ENCODE data around the gene ANKMY1. TPM values are rescaled to one million over a fixed set of nuclear protein-coding genes. Genes with fewer than 3 reads are reported as not detected.

ANKMY1 gene
- total RNA-seq, 4 donors from 2014 or later = 13.3 to 40.8 (median 22.0) TPM

DNA sequence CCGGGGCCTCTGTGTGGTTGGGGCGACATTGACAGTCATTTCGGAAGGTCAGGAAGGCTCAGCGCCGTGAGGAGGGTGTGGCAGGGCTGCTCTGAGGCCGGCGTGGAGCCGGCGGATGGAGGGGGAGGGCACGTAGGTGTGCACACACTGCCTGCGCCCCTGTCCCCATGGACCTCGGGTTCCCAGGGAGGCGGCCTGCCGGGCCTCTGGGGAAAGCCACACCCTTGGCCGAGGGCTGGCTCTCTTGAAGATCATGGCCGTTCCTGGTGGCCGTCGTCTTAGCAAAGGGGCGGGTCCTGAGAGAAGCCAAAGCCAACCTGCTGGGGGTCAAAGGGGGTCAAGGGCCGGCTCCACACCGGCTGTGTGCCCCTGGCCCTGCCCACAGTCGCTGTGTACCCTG is 110.5 kb downstream of the ANKMY1 start:
- no peak overlapping the region for H3K4me3 ChIP-seq
- H3K27ac ChIP-seq = no peak overlapping the region
- DNase-seq = no peak
- TF ChIP-seq POLR2A (IDR thresholded peaks at IDR 0.05) = no peak
- TF ChIP-seq, protein P1, sequence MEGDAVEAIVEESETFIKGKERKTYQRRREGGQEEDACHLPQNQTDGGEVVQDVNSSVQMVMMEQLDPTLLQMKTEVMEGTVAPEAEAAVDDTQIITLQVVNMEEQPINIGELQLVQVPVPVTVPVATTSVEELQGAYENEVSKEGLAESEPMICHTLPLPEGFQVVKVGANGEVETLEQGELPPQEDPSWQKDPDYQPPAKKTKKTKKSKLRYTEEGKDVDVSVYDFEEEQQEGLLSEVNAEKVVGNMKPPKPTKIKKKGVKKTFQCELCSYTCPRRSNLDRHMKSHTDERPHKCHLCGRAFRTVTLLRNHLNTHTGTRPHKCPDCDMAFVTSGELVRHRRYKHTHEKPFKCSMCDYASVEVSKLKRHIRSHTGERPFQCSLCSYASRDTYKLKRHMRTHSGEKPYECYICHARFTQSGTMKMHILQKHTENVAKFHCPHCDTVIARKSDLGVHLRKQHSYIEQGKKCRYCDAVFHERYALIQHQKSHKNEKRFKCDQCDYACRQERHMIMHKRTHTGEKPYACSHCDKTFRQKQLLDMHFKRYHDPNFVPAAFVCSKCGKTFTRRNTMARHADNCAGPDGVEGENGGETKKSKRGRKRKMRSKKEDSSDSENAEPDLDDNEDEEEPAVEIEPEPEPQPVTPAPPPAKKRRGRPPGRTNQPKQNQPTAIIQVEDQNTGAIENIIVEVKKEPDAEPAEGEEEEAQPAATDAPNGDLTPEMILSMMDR (IDR thresholded peaks at IDR 0.05) = no peak
- H3K36me3 ChIP-seq = no peaks in the 10 kb centered on the region
- intact Hi-C loops (cut with DNase I; ENCODE audit: low total_unique reads) = no loop called here
- H3K27me3 ChIP-seq = no peaks in the 10 kb centered on the region
- no peaks in the 10 kb centered on the region for H3K9me3 ChIP-seq
- peaks cover 0 to 8% of the 10 kb centered on the region in 2 donors for H3K4me1 ChIP-seq

DNA sequence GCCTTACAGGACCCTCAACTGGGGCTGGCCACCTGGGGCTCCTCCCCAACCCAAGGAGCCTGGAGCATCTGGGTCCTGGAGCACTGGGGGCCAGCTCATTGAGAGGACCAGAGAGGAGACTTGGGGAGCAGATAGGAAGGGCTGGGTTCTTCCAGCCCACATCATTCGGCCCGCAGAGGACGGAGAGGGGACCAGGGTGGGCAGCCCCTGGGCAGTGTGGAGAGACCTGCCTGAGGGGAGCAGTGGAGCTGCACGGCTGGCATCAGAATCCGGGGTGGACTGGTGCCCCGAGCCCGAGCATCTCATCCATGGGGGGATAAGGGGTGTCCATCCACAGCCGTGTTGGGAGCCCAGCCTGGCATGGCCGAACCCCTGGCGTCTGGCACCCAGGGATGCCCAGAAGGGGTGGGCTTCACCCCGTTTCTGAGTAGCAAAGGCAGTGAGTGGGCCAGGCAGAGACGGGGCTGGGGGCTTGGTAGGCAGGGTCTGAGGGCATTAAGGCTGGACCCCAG is 111.1 kb downstream of the ANKMY1 start:
- TF ChIP-seq, protein P1 (IDR thresholded peaks at IDR 0.05) = no peak
- TF ChIP-seq POLR2A (IDR thresholded peaks at IDR 0.05) = no peak
- Histone ChIP-seq H3K4me3 (no peak overlapping the region), H3K36me3 (no peaks in the 10 kb centered on the region), H3K4me1 (peaks cover 0 to 2% of the 10 kb centered on the region in 2 donors), H3K27me3 (no peaks in the 10 kb centered on the region), H3K27ac (no peak overlapping the region), H3K9me3 (no peaks in the 10 kb centered on the region)
- DNase-seq = no peak
- intact Hi-C loops (cut with DNase I; ENCODE audit: low total_unique reads) = no loop called here

DNA sequence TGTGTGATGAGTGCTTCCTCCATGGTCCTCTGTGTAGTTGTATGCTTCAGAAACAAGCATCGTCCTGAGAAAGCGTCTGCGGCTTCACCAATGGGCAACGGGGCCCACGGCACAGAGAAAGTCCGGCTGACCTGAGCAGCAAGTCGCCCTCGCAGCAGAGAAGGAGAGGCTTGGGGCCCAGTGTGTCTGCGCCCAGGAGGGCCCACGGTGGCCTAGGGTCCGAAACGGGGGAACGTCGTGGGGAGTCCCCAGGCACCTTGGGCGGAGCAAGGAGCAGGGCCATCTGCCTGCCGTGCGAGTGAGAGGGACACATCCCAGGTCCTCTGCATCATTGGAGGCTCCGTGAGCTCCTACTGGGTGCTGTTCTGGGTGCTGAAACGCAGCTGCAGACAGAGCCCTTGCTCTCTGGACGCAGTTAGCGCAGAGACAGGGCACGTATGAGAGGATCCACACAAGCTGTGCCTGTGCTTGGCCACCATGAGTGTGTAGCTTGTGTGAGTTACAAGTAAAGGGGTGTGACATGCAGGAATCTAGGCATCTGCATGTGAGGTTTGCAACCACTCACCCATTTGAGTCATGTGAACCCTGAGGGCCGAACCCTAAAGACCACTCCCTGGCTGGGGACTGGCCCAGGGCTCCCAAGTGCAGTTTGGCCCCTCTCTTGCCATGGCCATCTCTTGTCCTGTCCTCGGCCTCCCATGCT is 111.7 kb downstream of the ANKMY1 start:
- intact Hi-C loops (cut with DNase I; ENCODE audit: low total_unique reads) = no loop called here
- no peaks in the 10 kb centered on the region for H3K9me3 ChIP-seq
- H3K27ac ChIP-seq = no peak overlapping the region
- no peaks in the 10 kb centered on the region for H3K4me1 ChIP-seq
- DNase-seq = no peak
- TF ChIP-seq POLR2A (IDR thresholded peaks at IDR 0.05) = no peak
- TF ChIP-seq, protein P1 (IDR thresholded peaks at IDR 0.05) = no peak
- H3K36me3 ChIP-seq = no peaks in the 10 kb centered on the region
- H3K27me3 ChIP-seq = no peaks in the 10 kb centered on the region
- H3K4me3 ChIP-seq = no peak overlapping the region

DNA sequence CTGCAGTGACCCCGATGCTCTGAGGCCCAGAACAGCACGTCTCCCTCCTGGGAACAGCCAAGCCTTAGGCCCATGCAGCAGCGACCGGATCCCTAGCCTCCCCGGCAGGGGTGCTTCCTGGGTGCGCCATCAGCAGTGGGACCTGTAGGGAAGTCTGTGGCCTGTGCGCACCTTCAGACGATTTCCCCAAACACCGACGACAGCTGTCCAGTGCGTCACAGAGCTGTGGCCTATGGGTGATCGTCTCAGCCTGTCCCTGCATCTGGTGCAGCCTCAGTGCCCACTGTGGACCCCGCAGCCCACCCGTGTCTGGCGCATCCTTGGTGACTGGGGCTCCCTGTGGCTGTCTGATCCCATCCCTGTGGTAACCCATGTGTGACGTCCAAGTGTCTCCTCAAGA is 113.3 kb downstream of the ANKMY1 start:
- no peaks in the 10 kb centered on the region for H3K9me3 ChIP-seq
- no peak for DNase-seq
- H3K4me3 ChIP-seq = no peak overlapping the region
- intact Hi-C loops (cut with DNase I; ENCODE audit: low total_unique reads) = no loop called here
- H3K27me3 ChIP-seq = no peaks in the 10 kb centered on the region
- no peak for TF ChIP-seq POLR2A (IDR thresholded peaks at IDR 0.05)
- TF ChIP-seq, protein P1 (IDR thresholded peaks at IDR 0.05) = no peak
- no peaks in the 10 kb centered on the region for H3K36me3 ChIP-seq
- H3K4me1 ChIP-seq = no peaks in the 10 kb centered on the region
- no peak overlapping the region for H3K27ac ChIP-seq

DNA sequence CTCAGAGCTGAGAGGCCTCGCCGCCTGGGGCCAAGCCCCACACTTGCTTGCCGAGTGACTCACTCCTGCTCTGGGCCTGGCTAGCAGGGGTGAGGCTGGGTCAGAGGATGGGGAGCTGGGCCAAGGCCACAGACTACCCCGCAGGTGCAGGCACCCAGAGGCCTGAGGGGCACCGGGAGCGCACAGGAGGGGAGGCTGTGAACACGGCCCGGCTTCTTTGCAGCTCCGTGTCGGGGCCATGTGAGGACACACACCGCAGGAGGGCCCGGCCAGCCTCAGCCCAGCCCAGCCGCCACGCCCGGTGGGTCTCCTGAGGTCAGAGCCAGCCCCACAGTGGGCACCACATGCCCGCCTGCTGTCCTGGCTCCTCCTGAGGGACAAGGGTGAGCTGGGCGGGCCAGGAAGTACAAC is 113.9 kb downstream of the ANKMY1 start:
- Histone ChIP-seq H3K27me3 (no peaks in the 10 kb centered on the region), H3K27ac (no peak overlapping the region), H3K4me3 (no peak overlapping the region), H3K4me1 (no peaks in the 10 kb centered on the region), H3K36me3 (no peaks in the 10 kb centered on the region), H3K9me3 (no peaks in the 10 kb centered on the region)
- DNase-seq = no peak
- intact Hi-C loops (cut with DNase I; ENCODE audit: low total_unique reads) = no loop called here
- TF ChIP-seq POLR2A (IDR thresholded peaks at IDR 0.05) = no peak
- TF ChIP-seq, protein P1 (IDR thresholded peaks at IDR 0.05) = no peak
